ENCODE results near the gene STOML2. TPM values are rescaled to one million over a fixed set of nuclear protein-coding genes. Genes with fewer than 3 reads are reported as not detected.

STOML2 gene
- total and polyA plus RNA-seq, 7 donors = 87.2 to 145 (median 136) TPM

- H3K4me1 ChIP-seq = peaks cover 0 to 47% (median 33%) of the 10 kb centered on the region in 4 donors
- peak overlapping the region; percentile 80 to 100 (median 90) for H3K4me3 ChIP-seq
- TF ChIP-seq POLR2A (IDR thresholded peaks at IDR 0.05) = peak in 1 of 2 donors; percentile 11
- TF ChIP-seq EP300 (IDR thresholded peaks at IDR 0.05) = no peak
- peak; percentile 3 to 74 (median 14) for TF ChIP-seq POLR2AphosphoS5 (IDR thresholded peaks at IDR 0.05)
- 0 to 1% methylated on average over 79 of the region's 79 CpGs for WGBS, 2 donors
- no peaks in the 10 kb centered on the region for H3K9me3 ChIP-seq
- peak overlapping the region; percentile 99 to 100 (median 100) for H3K27ac ChIP-seq
- intact Hi-C loops (cut with DNase I) = loop anchor here (5.0 kb wide), 2 partner anchors 40 to 85 kb away; partner anchors contain the start of gene DNAJB5
- peaks cover 7 to 12% (median 9%) of the 10 kb centered on the region in 4 donors for H3K36me3 ChIP-seq
- no peaks in the 10 kb centered on the region for H3K27me3 ChIP-seq
- peak; percentile 94 for DNase-seq
Measured at GRCh38 chr9:35071814-35072460, 31.0 kb downstream of the STOML2 start.

- intact Hi-C loops (cut with DNase I) = loop anchor here (5.0 kb wide), 2 partner anchors 41 to 84 kb away; partner anchors contain the start of gene DNAJB5
- 1 to 2% methylated on average over 20 of the region's 20 CpGs for WGBS, 2 donors
- no peak for DNase-seq
Measured at GRCh38 chr9:35070823-35071813, 31.8 kb downstream of the STOML2 start.

GRCh38 chr9:35069020-35069419 is 33.9 kb downstream of the STOML2 start:
- Histone ChIP-seq H3K36me3 (peaks cover 35 to 41% (median 38%) of the 10 kb centered on the region in 4 donors), H3K9me3 (no peaks in the 10 kb centered on the region), H3K27ac (peak overlapping the region in 3 of 4 donors; percentile 12 to 100 (median 99)), H3K4me3 (no peak overlapping the region), H3K27me3 (no peaks in the 10 kb centered on the region), H3K4me1 (peaks cover 0 to 47% (median 33%) of the 10 kb centered on the region in 4 donors)
- no peak for TF ChIP-seq POLR2A (IDR thresholded peaks at IDR 0.05)
- TF ChIP-seq POLR2AphosphoS5 (IDR thresholded peaks at IDR 0.05) = no peak
- TF ChIP-seq CTCF (IDR thresholded peaks at IDR 0.05) = no peak
- no peak for TF ChIP-seq EP300 (IDR thresholded peaks at IDR 0.05)
- intact Hi-C loops (cut with DNase I) = no loop called here
- WGBS, 2 donors = 78 to 84% methylated on average over 4 of the region's 4 CpGs
- DNase-seq = no peak

More at GRCh38 chr9:35070823-35071813, 31.8 kb downstream of the STOML2 start:
- peak overlapping the region; percentile 80 to 100 (median 90) for H3K4me3 ChIP-seq
- H3K27me3 ChIP-seq = no peaks in the 10 kb centered on the region
- peaks cover 0 to 47% (median 33%) of the 10 kb centered on the region in 4 donors for H3K4me1 ChIP-seq
- no peak for TF ChIP-seq EP300 (IDR thresholded peaks at IDR 0.05)
- no peak for TF ChIP-seq POLR2A (IDR thresholded peaks at IDR 0.05)
- no peak for TF ChIP-seq POLR2AphosphoS5 (IDR thresholded peaks at IDR 0.05)
- H3K9me3 ChIP-seq = no peaks in the 10 kb centered on the region
- H3K27ac ChIP-seq = peak overlapping the region; percentile 99 to 100 (median 100)
- peaks cover 14 to 20% (median 17%) of the 10 kb centered on the region in 4 donors for H3K36me3 ChIP-seq

- WGBS, 2 donors = 96 to 98% methylated on average over 1 of the region's 1 CpG
- intact Hi-C loops (cut with DNase I) = no loop called here
- TF ChIP-seq POLR2A (IDR thresholded peaks at IDR 0.05) (no peak), POLR2AphosphoS5 (IDR thresholded peaks at IDR 0.05) (no peak), CTCF (IDR thresholded peaks at IDR 0.05) (no peak), EP300 (IDR thresholded peaks at IDR 0.05) (no peak)
- no peaks in the 10 kb centered on the region for H3K27me3 ChIP-seq
- no peak for DNase-seq
- H3K4me1 ChIP-seq = peaks cover 0 to 42% (median 33%) of the 10 kb centered on the region in 4 donors
- H3K27ac ChIP-seq = no peak overlapping the region
- H3K36me3 ChIP-seq = peaks cover 54 to 61% (median 58%) of the 10 kb centered on the region in 4 donors
- no peaks in the 10 kb centered on the region for H3K9me3 ChIP-seq
- H3K4me3 ChIP-seq = no peak overlapping the region
Measured at GRCh38 chr9:35067056-35067455, 35.9 kb downstream of the STOML2 start.

- 81 to 94% methylated on average over 11 of the region's 11 CpGs for whole genome bisulfite sequencing, 2 donors
- no peak for DNase-seq
- intact Hi-C loops (cut with DNase I) = no loop called here
- TF ChIP-seq POLR2AphosphoS5 (IDR thresholded peaks at IDR 0.05) = no peak
- TF ChIP-seq CTCF (IDR thresholded peaks at IDR 0.05) = no peak
- no peak for TF ChIP-seq POLR2A (IDR thresholded peaks at IDR 0.05)
- no peak for TF ChIP-seq EP300 (IDR thresholded peaks at IDR 0.05)
- Histone ChIP-seq H3K27ac (no peak overlapping the region), H3K9me3 (no peaks in the 10 kb centered on the region), H3K4me3 (no peak overlapping the region), H3K27me3 (no peaks in the 10 kb centered on the region), H3K4me1 (no peaks in the 10 kb centered on the region), H3K36me3 (peaks cover 89 to 100% (median 96%) of the 10 kb centered on the region in 4 donors)
Measured at GRCh38 chr9:35060548-35061207, 42.3 kb downstream of the STOML2 start.

Measured in sigmoid colon (tissue), 7 donors.